HL-60/S4 treated with retinoic acid at 250 ng/mL for 4 days and 3 days (cell line): ENCODE data around the gene STX10.
"Not testable (repeated sequence)": the region's sequence is repeated elsewhere in the genome, so short reads cannot be mapped to it uniquely, and the experiment has no call there.

Experiments used
- in situ Hi-C: fragments of 300-500 bp; cut with MboI; formaldehyde crosslinking; loops from 2 replicates; pipeline ENCODE4 v1.7.0; 2022; ENCODE audit warnings: low sequenced_read_pairs

Gene STX10, protein sequence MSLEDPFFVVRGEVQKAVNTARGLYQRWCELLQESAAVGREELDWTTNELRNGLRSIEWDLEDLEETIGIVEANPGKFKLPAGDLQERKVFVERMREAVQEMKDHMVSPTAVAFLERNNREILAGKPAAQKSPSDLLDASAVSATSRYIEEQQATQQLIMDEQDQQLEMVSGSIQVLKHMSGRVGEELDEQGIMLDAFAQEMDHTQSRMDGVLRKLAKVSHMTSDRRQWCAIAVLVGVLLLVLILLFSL

DNA sequence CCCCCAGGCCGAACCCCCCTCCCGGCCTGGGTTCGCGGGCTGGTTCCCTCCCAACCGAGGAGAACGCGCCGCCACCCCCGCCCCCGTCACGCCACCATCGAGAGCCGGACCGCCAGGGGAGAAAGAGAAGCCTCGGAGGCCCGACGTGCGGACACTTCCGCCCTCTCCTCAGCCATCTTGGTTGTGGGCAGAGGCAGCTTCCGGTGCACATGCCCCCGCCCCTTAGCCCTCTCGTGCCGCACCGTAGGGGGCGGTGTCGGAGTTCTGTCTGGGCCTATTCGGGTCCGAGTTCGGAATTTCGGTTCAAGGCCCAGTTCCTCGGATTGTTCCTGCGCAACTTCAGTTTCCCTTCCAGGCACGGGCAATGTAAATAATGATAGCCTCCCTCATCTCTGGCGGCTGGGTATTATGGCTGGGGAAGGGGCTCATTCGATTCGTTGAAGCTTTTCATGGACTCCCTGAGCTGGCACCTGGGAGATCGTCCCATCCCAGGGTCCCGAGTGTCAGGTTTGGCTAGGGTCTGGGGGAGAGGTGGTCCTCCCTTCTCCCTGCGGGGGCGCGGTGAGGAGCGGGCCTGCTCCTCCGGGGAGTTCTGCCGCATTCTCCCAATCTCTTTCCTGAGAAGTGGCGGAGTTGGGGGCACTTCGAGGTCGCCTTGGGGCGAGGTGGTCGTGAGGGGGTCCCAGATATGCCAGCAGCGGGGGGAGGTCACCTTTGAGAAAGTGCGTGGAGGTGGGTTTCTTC lies at the start of gene STX10, which contains the start of gene IER2:
TSS of gene STX10 (minus strand) at position 189 of the 744 bp plus-strand sequence. CDS start 202 bp downstream, outside the sequence.
TSS of gene IER2 (plus strand) at position 225 of the 744 bp plus-strand sequence. CDS start 2,776 bp downstream, outside the sequence.
- in situ Hi-C loops, result no loop called here

DNA sequence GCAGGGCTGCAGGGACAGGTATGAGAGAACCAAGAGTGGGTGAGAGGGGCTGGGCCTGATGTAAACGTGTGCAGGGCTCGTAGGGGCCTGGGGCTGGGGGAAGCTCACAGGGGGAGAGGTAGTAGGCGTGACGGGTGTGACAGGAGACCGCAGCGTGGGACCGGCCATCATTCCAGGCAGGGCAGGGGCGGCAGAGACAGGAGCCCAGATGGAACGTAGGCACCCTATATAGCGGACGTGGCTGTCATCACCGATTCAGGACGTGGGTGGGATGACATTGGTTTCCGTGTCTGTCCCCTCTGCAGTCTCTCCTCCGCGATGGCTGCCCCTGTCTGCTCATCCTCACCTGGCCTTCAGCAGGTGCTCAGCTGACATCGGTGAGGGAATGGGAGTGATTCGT lies 48.5 kb upstream of the STX10 start:
- in situ Hi-C loops, result no loop called here

DNA sequence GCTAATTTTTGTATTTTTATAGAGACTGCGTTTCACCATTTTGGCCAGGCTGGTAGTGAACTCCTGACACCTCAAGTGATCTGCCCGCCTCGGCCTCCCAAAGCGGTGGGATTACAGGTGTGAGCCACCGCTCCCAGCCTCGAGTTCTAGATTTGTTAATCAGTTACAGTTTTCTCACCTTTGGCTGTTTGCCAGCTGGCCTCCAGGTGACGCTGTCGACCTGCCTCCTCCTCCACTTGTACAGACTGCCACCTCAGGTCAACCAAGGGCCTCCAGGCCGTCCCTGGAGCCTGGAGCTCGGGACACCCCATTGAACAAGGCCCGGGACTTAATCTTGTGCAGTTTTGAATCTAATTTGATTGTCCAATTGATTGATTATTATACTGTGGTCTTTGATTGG lies 45.5 kb upstream of the STX10 start:
- in situ Hi-C loops, result no loop called here

DNA sequence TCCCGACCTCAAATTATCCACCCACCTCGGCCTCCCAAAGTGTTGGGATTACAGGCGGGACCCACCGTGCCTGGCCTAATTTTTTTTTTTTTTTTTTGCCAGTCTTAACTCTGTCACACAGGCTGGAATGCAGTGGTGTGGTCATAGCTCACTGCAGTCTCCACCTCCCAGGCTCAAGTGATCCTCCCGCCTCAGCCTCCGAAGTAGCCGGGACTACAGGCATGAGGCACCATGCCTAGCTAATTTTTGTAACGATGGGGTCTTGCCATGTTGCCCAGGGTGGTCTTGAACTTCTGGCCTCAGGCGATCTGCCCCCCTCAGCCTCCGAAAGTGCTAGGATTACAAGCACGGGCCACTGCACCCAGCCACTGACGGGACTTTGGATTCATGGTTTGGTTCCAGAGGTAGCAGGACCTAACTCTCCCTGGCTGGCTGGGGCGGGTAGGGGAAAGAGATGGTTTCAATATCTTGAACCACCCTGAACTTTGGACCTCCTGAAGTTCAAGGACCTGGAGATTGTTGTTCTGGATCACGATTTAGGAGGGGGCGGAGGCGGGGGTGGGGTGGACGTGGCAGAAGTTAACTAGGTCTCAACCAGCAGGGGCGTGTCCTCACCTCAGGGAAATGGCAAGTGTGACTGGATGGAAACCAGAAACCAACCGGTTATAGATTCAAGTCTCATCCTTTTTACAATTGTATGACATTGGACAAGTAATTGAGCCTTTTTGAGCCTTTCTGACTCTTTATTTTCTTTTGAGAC lies 40.8 kb upstream of the STX10 start:
- in situ Hi-C loops, result no loop called here

DNA sequence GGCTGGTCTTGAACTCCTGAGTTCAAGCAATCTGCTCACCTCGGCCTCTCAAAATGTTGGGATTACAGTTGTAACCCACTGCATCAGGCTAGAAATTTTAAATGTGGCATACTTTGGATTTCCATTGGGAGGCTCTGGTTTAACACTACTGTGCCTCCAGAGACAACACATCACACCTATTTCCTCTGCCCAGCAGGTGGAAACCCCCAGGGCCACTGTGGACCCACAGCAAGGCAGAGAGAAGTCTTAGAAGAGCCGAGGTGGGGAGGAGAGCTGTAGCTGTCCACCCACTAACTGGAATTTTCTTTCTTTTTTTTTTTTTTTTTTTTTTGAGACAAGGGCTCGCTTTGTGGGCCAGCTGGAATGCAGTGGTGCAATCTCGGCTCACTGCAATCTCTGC lies 39.4 kb upstream of the STX10 start:
- in situ Hi-C loops, result no loop called here

DNA sequence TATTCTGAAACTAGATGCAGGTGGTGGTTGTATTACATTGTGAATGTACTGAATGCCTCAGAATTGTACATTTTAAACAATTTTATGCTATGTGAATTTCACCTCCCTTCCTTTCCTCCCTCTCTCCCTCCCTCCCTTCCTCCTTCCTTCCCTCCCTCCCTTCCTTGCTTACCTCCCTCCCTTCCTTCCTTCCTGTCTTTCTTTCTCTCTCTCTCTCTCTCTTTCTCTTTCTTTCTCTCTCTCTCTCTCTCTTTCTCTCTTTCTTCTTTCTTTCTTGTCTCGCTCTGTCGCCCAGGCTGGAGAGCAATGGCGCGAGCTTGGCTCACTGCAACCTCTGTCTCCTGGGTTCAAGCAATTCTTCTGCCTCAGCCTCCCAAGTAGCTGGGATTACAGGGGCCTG lies 37.2 kb upstream of the STX10 start:
- in situ Hi-C loops, result no loop called here

DNA sequence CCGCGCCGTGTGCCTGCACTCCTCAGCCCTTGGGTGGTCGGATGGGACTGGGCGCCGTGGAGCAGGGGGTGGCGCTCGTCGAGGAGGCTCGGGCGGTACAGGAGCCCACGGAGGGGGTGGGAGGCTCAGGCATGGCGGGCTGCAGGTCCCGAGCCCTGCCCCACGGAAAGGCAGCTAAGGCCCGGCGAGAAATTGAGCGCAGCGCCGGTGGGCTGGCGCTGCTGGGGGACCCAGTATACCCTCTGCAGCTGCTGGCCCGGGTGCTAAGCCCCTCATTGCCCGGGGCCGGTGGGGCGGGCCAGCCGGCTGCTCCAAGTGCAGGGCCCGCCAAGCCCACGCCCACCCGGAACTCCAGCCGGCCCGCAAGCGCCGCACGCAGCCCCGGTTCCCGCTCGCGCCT lies 36.5 kb upstream of the STX10 start:
- in situ Hi-C loops, result not testable (repeated sequence)

DNA sequence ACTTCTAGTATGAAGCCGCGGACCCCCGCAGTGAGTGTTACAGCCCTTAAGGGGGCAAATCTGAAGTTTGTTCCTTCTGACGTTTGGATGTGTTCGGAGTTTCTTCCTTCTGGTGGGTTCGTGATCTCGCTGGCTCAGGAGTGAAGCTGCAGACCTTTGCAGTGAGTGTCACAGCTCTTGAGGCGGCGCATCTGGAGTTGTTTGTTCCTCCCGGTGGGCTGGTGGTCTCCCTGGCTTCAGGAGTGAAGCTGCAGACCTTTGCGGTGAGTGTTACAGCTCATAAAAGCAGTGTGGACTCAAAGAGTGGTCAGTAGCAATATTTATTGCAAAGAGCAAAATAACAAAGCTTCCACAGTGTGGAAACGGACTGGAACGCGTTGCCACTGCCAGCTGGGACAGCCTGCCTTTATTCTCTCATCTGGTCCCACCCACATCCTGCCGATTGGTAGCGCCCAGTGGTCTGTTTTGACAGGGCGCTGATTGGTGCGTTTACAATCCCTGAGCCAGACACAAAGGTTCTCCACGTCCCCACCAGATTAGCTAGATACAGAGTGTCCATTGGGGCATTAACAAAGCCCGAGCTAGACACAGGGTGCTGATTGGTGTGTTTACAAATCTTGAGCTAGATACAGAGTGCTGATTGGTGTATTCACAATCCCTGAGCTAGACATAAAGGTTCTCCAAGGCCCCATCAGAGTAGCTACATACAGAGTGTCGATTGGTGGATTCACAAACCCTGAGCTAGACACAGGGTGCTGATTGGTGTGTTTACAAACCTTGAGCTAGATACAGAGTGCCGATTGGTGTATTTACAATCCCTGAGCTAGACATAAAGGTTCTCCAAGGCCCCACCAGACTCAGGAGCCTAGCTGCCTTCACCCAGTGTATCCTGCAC lies 35.8 kb upstream of the STX10 start:
- in situ Hi-C loops, result not testable (repeated sequence)

DNA sequence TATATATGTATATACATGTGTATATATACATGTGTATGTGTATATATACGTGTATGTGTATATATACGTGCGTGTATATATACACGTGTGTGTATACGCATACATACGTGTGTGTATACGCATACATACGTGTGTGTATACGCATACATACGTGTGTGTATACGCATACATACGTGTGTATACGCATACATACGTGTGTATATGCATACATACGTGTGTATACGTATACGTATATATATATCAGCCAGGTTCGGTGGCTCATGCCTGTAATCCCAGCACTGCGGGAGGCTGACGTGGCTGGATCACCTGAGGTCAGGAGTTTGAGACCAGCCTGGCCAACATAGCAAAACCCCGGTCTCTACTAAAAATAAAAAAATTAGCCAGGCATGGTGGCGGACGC lies 34.8 kb upstream of the STX10 start:
- in situ Hi-C loops, result not testable (repeated sequence)

DNA sequence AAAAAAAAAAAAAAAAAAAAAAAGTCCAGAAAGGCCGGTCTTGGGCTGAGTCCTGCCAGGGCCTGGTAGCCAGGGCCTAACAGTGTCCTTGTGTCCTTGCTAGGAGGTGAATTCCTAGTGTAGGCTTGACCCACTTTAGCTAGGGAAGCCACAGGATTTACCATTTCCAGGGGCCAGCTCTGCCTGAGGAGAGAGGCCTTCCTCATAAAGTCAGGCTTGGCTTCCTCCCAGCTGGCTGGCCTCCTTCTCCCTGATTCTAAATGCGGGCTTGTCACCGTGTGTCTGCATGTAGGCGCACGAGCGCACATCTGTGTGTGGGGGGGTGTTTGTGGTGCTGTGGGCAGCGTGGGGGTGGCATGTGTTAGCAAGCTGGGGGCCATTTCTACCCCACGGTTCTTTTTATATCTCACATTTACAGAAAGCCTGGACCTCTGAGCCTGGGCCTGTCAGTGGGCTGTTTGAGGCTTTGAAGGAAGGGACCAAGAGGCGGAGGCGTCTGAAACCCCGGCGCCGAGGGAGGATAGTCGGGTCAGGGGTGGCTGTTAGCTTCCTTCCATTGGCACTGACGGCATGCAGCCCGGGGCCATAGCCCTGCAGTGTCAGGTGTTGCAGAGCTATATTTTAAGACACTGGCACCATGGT lies 31.7 kb upstream of the STX10 start:
- in situ Hi-C loops, result no loop called here

DNA sequence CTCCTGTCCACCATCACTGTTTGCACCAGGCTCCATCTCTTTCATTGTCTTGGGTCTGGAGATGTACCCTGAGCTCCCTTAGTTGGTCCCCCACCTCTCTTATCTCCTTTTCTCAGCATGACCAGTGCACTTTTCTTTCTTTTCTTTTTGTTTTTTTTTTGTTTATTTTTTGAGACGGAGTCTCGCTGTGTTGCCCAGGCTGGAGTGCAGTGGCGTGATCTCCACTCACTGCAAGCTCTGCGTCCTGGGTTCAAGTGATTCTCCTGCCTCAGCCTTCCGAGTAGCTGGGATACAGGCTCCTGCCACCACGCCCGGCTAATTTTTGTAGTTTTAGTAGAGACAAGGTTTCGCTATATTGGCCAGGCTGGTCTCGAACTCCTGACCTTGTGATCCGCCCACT lies 28.1 kb upstream of the STX10 start:
- in situ Hi-C loops, result not testable (repeated sequence)

DNA sequence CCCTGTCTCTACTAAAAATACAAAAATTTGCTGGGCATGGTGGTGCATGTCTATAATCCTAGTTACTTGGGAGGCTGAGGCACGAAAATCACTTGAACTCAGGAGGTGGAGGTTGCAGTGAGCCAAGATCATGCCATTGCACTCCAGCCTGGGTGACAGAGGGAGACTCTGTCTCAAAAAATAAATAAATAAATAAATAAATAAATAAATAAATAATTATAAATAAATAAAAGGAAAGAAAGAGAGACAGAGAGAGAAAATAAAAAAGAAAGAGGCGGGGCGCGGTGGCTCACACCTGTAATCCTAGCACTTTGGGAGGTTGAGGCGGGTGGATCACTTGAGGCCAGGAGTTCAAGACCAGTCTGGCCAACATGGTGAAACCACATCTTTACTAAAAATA lies 27.4 kb upstream of the STX10 start:
- in situ Hi-C loops, result not testable (repeated sequence)

DNA sequence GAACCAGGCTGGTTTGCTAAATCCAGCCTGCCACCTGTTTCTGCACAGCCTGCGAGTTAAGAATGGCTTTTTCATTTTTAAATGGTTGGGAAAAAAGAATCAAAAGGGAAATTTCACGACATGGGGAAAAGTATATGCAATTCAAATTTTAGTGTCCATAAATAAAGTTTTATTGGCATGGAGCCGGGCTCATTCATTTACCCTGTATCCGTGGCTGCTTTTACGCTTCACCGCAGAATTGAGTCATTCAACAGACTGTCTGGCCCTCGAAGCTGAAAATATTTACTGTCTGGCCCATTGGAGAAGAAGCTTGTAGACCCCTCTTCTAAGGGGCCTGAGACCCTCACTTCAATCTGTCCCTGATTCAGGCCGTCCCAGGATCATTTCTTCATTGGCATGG lies 26.2 kb upstream of the STX10 start:
- in situ Hi-C loops, result no loop called here

DNA sequence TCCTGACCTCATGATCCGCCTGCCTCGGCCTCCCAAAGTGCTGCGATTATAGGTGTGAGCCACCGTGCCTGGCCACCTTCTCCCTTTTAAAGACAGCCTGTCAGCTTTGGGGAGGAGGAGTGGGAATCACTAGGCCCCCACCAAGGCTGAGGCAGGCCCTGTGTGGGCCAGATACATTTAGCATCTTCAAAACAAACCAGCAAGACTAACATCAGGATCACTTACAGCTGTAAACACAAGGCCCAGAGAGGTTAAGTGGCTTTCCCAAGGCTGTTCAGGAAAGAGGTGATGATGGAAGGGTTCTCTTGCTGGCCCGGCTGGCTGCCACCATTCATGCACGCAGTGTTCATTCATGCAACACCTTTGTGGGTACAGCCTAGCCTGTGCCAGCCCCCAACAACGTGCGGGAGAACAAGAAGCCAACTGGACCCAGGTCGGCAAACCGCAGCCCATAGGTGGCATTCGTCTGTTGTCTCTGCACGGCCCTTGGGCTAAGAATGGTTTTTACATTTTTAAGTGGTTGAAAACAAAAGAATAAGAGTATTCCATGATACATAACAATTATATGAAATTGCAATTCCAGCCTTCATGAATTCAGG lies 23.1 kb upstream of the STX10 start:
- in situ Hi-C loops, result no loop called here

DNA sequence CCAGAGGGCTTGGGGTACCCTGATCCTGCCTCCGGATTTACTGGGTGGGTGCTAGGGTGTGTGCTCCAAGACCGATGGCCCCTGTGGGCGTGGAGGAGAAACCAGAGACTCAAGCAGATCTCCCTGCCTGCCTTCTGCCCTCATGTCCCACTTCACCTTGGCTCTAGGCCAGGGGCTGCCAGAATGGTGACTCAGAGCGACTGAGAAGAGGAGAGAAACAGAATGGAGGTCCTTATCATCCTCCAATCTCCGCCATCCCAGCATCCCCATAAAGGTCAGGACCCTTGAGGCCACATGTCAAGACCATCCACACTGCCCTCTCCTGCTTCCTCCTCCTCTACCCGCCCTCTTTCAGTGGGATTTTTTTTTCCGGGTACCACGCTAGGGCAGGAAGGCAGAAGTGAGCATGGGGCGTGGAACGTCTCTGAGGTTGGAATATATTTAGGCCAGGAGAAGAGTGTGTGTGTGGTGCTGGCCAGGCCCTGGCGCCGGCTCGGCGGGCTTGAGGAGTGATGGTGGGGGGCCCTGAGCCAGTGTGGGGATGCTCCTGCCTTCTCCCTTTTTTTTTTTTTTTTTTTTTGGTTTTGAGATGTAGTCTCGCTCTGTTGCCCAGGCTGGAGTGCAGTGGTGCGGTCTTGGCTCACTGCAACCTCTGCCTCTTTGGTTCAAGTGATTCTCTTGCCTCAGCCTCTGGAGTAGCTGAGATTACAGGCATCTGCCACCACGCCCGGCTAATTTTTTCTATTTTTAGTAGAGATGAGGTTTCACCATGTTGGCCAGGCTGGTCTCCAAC lies 22.4 kb upstream of the STX10 start:
- in situ Hi-C loops, result no loop called here

DNA sequence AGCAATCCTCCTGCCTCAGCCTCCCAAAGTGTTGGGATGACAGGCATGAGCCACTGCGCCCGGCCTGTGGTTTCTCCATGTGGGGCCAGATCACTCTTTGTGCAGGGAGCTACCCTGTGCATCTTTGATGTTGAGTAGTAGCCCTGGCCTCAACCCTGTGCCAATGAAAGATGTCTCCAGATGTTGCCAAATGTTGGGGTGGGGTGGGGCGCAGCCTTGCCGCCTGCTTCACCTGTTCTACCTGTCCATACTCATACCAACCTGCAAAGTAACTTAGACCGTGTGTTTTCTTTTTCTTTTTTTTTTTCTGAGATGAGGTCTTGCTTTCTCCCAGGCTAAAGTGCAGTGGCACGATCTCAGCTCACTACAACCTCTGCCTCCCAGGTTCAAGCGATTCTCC lies 21.0 kb upstream of the STX10 start:
- in situ Hi-C loops, result no loop called here

DNA sequence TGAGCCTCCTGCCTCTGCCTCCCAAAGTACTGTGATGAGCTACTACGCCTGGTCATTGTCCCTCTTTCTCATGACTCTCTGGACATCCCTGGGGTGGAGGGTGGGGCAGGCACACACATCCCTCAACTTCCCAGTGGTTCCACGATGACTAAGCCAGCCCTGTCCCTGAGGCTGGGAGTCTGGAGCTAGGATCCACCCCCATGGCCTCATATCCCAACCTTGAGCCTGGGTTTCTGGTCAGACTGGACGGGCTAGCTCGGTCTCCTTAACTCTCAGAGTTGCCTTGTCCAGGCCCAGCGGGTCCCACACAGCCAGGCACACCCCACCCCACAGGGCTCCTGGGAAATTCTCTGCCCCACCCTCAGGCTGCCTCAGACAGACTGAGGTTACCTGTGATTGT lies 19.6 kb upstream of the STX10 start:
- in situ Hi-C loops, result no loop called here

DNA sequence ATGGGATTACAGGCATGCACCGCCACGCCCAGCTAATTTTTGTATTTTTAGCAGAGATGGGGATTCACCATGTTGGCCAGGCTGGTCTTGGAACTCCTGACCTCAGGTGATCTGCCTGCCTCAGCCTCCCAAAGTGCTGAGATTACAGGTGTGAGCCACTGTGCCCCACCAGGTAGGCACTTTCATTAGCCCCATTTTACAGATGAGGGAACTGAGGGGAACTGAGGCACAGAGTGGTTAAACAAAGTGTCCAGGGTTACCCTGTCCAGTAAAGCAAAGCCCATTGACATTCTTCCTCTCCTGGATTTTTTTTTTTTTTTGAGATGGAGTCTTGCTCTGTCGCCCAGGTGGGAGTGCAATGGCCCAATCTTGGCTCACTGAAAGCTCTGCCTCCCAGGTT lies 16.0 kb upstream of the STX10 start:
- in situ Hi-C loops, result not testable (repeated sequence)
